GM21576 (cell line): ENCODE measurements around the gene BRAF.
"Not testable (repeated sequence)": the region's sequence is repeated elsewhere in the genome, so short reads cannot be mapped to it uniquely, and the experiment has no call there.

Source experiments
- ATAC-seq: cut with Tn5 transposase; IDR thresholded peaks from one replicate; pipeline ENCODE4 v1.9.1; 2021; ENCODE audit warnings: mild to moderate bottlenecking, moderate library complexity; ENCODE audit not compliant: unreplicated experiment

Gene BRAF

DNA sequence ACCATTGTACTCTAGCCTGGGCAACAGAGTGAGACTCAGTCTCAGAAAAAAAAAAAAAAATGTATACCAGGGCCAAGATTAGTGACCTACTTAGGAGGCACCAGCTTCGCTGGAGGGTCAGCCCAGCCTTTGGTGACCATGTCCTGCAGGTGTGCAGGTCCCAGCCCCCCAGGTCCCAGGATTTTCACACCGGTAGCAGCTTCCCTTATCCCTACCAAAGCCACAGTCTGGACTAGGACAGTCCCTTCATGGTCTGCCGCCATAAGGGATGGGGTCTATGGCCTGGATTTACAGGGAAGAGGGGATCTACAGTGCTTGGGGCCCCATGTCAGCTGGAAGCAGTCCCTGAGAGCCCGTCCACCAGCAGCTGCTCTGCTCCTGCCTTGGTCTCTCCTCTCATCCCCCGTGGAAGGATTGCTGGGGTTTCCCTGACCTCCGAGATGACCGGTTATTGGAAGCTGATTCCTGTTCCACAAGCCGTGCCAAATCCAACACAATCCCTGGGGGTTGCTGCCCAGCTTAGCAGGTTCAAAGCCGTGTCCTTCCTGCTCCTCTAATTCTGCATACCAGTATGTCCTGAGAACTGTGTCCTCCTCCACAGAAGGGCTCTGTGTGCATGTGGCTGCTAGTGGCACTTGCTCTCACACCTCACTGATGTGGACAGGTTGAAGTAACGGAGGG is 239.2 kb downstream of the BRAF start:
- ATAC-seq, result no peak

GRCh38 chr7:140684066-140684950 is 240.4 kb downstream of the BRAF start:
- no peak for ATAC-seq

GRCh38 chr7:140683657-140684056 is 241.1 kb downstream of the BRAF start:
- no peak for ATAC-seq

DNA sequence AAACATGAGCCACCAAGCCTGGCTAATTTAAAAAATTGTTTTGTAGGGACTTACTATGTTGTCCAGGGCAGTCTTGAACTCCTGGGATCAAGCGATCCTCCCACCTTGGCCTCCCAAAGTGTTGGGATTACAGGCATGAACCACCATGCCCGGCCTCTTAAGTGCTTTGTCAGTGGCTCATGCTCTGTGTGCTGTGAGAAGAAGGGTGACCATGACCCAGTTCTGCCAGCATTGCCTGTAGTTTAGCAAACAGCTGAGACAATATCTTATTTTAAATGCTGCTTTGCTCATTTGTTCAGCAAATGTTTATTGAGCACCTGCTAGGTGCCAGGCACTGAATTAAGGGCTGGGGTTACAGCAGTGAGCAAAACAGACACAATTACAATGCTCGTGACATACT is 243.0 kb downstream of the BRAF start:
- ATAC-seq, result no peak

- no peak for ATAC-seq
Observed at GRCh38 chr7:140680886-140681285, 243.8 kb downstream of the BRAF start.

DNA sequence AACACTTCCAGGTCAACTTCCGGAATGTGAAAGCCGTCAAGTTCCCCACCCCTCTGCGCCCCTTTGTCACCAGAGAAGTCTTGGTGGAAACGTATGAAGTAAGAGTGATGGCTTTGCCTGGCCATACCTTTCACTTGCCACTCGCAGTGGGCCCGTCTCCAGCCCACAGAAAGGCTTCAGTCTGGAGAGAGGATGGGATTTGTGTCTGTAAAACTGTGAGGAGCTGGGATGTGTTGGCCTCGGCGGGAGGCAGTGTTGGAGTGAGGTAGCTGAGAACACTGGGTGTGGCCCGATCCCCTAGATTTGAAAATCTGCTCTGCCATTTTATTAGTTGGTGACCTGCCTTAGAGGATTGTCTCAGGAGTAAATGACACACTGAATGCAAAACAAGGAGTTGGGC is 245.5 kb downstream of the BRAF start:
- no peak for ATAC-seq

- no peak for ATAC-seq
Observed at GRCh38 chr7:140678816-140679130, 246.0 kb downstream of the BRAF start.

GRCh38 chr7:140678081-140678815 is 246.5 kb downstream of the BRAF start:
- no peak for ATAC-seq

GRCh38 chr7:140677496-140677895 is 247.2 kb downstream of the BRAF start:
- ATAC-seq, result no peak

DNA sequence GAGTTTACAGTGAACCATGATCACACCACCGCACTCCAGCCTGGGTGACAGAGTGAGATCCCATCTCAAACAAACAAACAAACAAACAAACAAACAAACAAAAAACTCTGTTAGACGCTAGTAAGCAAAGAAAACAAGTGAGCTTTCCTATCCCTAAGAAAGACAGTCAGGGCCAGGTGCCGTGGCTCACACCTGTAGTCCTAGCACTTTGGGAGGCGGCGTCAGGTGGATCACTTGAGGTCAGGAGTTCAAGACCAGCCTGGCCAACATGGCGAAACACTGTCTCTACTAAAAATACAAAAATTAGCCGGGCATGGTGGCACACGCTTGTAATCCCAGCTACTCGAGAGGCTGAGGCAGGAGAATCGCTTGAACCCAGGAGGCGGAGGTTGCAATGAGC is 247.8 kb downstream of the BRAF start:
- ATAC-seq, result not testable (repeated sequence)

GRCh38 chr7:140676306-140676705 is 248.4 kb downstream of the BRAF start:
- ATAC-seq, result peak; percentile 49

GRCh38 chr7:140675726-140676125 is 249.0 kb downstream of the BRAF start:
- no peak for ATAC-seq

DNA sequence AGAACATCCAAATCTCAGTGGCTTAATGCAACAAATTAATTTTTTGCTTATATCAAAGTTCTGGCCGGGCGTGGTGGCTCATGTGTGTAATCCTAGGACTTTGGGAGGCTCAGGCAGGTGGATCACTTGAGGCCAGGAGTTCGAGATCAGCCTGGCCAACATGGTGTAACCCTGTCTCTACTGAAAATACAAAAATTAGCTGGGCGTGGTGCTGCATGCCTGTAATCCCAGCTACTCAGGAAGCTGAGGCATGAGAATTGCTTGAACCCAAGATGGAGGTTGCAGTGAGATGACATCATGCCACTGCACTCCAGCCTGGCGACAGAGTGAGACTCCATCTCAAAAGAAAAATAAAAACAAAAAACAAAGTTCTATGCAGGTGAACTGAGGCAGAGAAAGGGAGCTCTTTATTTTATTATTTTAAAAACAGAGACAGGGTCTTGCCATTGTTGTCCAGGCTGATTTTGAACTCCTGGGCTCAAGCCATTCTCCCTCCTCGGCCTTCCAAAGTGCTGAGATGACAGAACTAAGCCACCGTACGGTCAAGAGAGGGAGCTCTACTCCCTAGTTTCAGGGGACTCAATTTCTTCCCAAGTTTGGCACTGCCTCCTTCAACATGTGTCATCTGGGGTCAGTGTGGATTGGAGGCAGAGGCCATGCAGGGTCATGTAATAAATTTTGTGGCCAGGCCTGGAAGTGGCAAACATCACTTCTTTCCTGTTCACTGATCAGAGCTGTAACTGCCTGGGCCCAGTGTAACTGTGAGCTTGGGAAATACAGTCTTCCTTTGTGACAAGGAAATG is 249.6 kb downstream of the BRAF start:
- ATAC-seq, result no peak

DNA sequence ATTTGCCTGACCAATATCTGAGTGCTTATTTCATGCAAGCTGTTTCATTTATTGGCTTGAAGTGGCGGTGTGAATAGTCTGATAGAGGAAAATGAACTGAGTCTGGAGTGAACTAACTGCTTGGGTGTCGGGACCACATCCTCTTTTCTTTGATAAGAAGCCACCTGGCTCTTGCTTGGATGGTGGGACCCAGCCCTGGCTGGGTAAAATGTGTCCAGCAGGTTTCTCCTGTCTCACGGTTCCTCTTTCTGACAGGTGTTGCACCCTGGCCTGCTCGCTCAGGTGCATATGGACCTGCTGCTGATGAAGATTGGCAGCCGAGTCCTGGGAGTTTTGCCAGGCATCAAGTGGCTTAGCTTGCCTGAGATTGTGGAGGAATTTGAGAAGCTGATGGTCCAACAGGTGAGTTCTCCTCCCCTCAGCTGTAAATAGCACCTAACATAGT is 250.4 kb downstream of the BRAF start:
- ATAC-seq, result no peak

- no peak for ATAC-seq
Observed at GRCh38 chr7:140673774-140674155, 251.0 kb downstream of the BRAF start.

- ATAC-seq, result peak; percentile 23
Observed at GRCh38 chr7:140673063-140673773, 251.5 kb downstream of the BRAF start.

GRCh38 chr7:140672382-140673062 is 252.2 kb downstream of the BRAF start, which contains the start of gene ADCK2:
TSS of gene ADCK2 (plus strand) at chr7:140672945. CDS start at chr7:140673331, 386 bp downstream.
- peak; percentile 49 for ATAC-seq

GRCh38 chr7:140671966-140672365 is 252.8 kb downstream of the BRAF start:
- no peak for ATAC-seq

DNA sequence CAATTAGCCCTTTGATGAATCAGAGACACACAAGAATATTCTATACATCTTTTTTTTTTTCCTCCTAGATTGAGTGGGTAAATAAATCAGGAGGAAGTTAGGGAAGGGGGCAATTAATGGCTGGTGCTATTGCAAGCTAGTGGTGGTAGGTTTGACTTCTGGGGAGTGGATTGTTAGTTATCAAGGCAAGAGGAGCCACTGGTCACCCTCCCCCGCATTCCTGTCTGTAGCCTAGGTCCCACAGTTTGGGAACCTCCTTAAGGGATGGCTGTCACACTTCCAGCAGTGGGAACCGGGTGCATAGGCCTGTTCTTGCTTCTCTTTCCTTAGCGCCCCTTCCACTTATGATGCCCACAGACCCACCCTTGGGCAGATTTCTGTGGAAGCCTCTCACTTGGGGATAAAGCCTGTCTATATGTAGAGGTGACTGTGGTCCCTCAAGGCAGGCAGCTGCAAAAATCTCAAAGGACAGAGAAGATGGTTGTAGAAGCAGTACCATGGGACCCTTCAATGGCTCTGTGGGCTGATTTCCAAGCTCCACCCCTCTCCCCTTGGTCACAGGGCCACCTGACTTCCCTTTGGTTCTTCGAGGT is 254.3 kb downstream of the BRAF start:
- no peak for ATAC-seq
